HG03442 (cell line): ENCODE measurements around the gene TDRD9.

Source experiments
- ATAC-seq: cut with Tn5 transposase; IDR thresholded peaks from one replicate; pipeline ENCODE4 v1.9.1; 2021; ENCODE audit warnings: mild to moderate bottlenecking, moderate library complexity; ENCODE audit not compliant: unreplicated experiment

Gene TDRD9

GRCh38 chr14:103890821-103891666, 37.2 kb upstream of the TDRD9 start:
- ATAC-seq, result no peak

- no peak for ATAC-seq
Measured at GRCh38 chr14:103891667-103892215, 36.5 kb upstream of the TDRD9 start.

GRCh38 chr14:103892247-103892646, 36.0 kb upstream of the TDRD9 start:
- no peak for ATAC-seq

- ATAC-seq, result no peak
Measured at GRCh38 chr14:103894034-103894722, 34.1 kb upstream of the TDRD9 start.

- ATAC-seq, result no peak
Measured at GRCh38 chr14:103894723-103895059, 33.6 kb upstream of the TDRD9 start.

GRCh38 chr14:103896578-103896977, 31.7 kb upstream of the TDRD9 start:
- no peak for ATAC-seq

GRCh38 chr14:103897075-103897947, 30.9 kb upstream of the TDRD9 start:
- no peak for ATAC-seq

- no peak for ATAC-seq
Measured at GRCh38 chr14:103898204-103898603, 30.1 kb upstream of the TDRD9 start.

- ATAC-seq, result no peak
Measured at GRCh38 chr14:103898711-103899110, 29.5 kb upstream of the TDRD9 start.

GRCh38 chr14:103899316-103899715, 28.9 kb upstream of the TDRD9 start:
- ATAC-seq, result no peak

GRCh38 chr14:103899833-103900232, 28.4 kb upstream of the TDRD9 start:
- no peak for ATAC-seq

GRCh38 chr14:103904493-103905107, 23.7 kb upstream of the TDRD9 start:
- ATAC-seq, result no peak

GRCh38 chr14:103905842-103906456, 22.3 kb upstream of the TDRD9 start:
- ATAC-seq, result no peak

GRCh38 chr14:103908580-103908979, 19.7 kb upstream of the TDRD9 start:
- ATAC-seq, result no peak

GRCh38 chr14:103909531-103910261, 18.6 kb upstream of the TDRD9 start:
- ATAC-seq, result no peak

- no peak for ATAC-seq
Measured at GRCh38 chr14:103910262-103910935, 17.9 kb upstream of the TDRD9 start.

GRCh38 chr14:103910984-103911383, 17.3 kb upstream of the TDRD9 start:
- ATAC-seq, result no peak

- ATAC-seq, result no peak
Measured at GRCh38 chr14:103915616-103916015, 12.6 kb upstream of the TDRD9 start.

GRCh38 chr14:103916636-103917262, 11.5 kb upstream of the TDRD9 start:
- ATAC-seq, result no peak
